HepG2 (cell line): Measurements from ENCODE around the gene ABCB6. TPM values are rescaled to one million over a fixed set of nuclear protein-coding genes. Genes with fewer than 3 reads are reported as not detected.
A peak's percentile ranks its signal among the peaks of the same experiment; 100 is the strongest.

Experiments
- ELF1 ChIP-seq: sonication (generic); formaldehyde crosslinking; IDR thresholded peaks from 2 replicates; pipeline ENCODE4 v1.4.0; 2020; ENCODE audit warnings: missing genetic modification reagents
- MAF1 ChIP-seq: sonication (generic); formaldehyde crosslinking; IDR thresholded peaks from 2 replicates; pipeline ENCODE4 v1.5.0; 2020; ENCODE audit warnings: missing genetic modification reagents, borderline replicate concordance
- MAFF ChIP-seq: IDR thresholded peaks from 2 replicates; pipeline ENCODE4 v1.6.1; 2011; ENCODE audit warnings: low read depth, low read length, improper control_type of control experiment
- NCOA2 ChIP-seq: sonication (generic); formaldehyde crosslinking; IDR thresholded peaks from 2 replicates; pipeline ENCODE4 v1.8.0; 2022; ENCODE audit warnings: inconsistent platforms
- PRDM15 ChIP-seq: sonication (generic); formaldehyde crosslinking; IDR thresholded peaks from 2 replicates; pipeline ENCODE4 v1.4.0; 2020; ENCODE audit warnings: missing genetic modification reagents
- SATB2 ChIP-seq: sonication (generic); formaldehyde crosslinking; IDR thresholded peaks from 2 replicates; pipeline ENCODE4 v1.5.0; 2020; ENCODE audit warnings: missing genetic modification reagents
- THAP11 ChIP-seq: IDR thresholded peaks from 2 replicates; pipeline ENCODE4 v1.6.1; 2016; ENCODE audit warnings: missing biosample characterization, missing genetic modification reagents
- ZMAT3 ChIP-seq: sonication (generic); formaldehyde crosslinking; conservative IDR thresholded peaks from 2 replicates; pipeline ENCODE4 v1.7.0; 2021; ENCODE audit warnings: missing genetic modification reagents
- ZNF207 ChIP-seq: fragments of 450-650 bp; IDR thresholded peaks from 2 replicates; pipeline ENCODE4 v1.6.1; 2016; ENCODE audit warnings: antibody characterized with exemption, borderline replicate concordance
- ZNF564 ChIP-seq: sonication (generic); formaldehyde crosslinking; IDR thresholded peaks from 2 replicates; pipeline ENCODE4 v1.8.1; 2023; ENCODE audit warnings: mild to moderate bottlenecking, missing genetic modification reagents
- ZNF607 ChIP-seq: sonication (generic); formaldehyde crosslinking; IDR thresholded peaks from 2 replicates; pipeline ENCODE4 v1.5.1; 2020; ENCODE audit warnings: missing genetic modification reagents, mild to moderate bottlenecking, borderline replicate concordance
- ZSCAN12 ChIP-seq: sonication (generic); formaldehyde crosslinking; IDR thresholded peaks from 2 replicates; pipeline ENCODE4 v1.9.0; 2021; ENCODE audit warnings: mild to moderate bottlenecking, missing genetic modification reagents
- ZSCAN5A ChIP-seq: sonication (generic); formaldehyde crosslinking; IDR thresholded peaks from 2 replicates; pipeline ENCODE4 v1.8.0; 2022; ENCODE audit warnings: mild to moderate bottlenecking, missing genetic modification reagents, borderline replicate concordance
- polyA plus RNA-seq, 8 experiments: library from polyadenylated mRNA; depleted of rRNA in 3 of 8; stranded (reverse) in 7 of 8; unstranded in 1 of 8; fragments of >200 nt; fragmentation: Illumina TruSeq in 4 of 8; extraction: Trizol in 4 of 8; gene quantifications; 2 replicates each; pipeline versions ENCODE4 v1.2.1 to v1.2.3, GENCODE V29; 2011 to 2016; ENCODE audit warnings: low read depth in 4 of 8, missing spikeins in 1 of 8, mixed read lengths in 1 of 8; ENCODE audit not compliant: insufficient read depth in 1 of 8
- total RNA-seq, 5 experiments: library from RNA; depleted of rRNA; stranded (reverse); fragments of >200 nt; fragmentation: Illumina TruSeq; extraction: Trizol; gene quantifications; 2 replicates each; pipeline ENCODE4 v1.2.3, GENCODE V29; 2016; ENCODE audit warnings: low read depth in 1 of 5
- TF ChIP-seq, protein P1 (sequence below): sonication (generic); formaldehyde crosslinking; IDR thresholded peaks from 2 replicates; pipeline ENCODE4 v1.8.0; 2022; ENCODE audit warnings: mild to moderate bottlenecking, missing genetic modification reagents; ENCODE audit not compliant: insufficient replicate concordance
- TF ChIP-seq, protein P2 (sequence below): fragments of 450-650 bp; IDR thresholded peaks from 2 replicates; pipeline ENCODE4 v1.6.1; 2017
- TF ChIP-seq, protein P3 (sequence below), 2 experiments: IDR thresholded peaks; 2 replicates each; pipeline ENCODE4 v1.6.1; 2011 to 2012; ENCODE audit warnings: low read length in 2 of 2, borderline replicate concordance in 1 of 2, low read depth in 1 of 2, mild to moderate bottlenecking in 1 of 2, moderate library complexity in 1 of 2

ABCB6 gene
- total and polyA plus RNA-seq, 2 of the 13 experiments (the other 11 are each of a cell fraction or from before 2014, with no cell fraction given), result 91.1 to 137 TPM

DNA sequence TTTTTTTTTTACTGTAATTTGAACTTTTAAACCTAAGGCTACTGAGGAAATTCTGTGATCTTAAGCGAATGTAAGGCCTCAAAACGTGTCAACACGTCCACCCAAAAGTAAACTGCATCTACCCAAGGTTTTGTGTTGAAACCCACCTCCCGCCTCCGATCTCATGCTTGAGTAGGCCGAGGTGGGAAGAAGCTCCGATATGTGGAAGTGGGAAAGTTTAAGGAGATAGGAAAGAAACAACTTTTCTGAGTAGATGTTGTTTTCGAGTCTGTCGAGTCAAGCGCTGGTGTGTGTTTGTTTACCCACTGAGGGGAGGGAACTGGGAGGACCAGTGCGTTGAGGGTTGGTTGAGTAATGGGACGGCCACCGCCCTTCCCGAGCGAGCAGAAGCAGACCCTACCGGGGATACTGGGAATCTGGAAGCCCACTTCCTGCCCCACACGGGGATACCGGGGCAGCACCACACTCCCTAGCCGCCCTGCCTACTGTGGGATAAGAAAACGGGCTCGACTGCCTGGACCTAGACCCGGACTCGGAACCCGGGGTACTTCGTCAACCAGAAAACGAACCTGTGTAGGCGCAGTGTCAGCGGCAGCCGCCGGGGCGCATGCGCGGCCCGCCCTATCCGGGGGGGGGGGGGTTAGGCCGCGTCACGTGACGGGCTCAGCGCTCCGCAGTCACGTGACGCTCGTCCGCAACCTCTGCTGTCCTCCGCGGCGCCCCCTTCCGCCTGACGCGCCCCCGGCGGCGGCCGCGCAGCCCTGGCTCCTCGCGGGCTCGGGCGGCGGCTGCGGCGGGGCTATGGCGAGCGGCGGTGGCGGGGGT lies 41.0 kb downstream of the ABCB6 start, which contains the start of gene RETREG2 (continued):
- TF ChIP-seq ELF1 (CRISPR knock-in tag) (peak; percentile 59), ZNF207 (peak; percentile 69; the same call in 1 of the 2 replicates), MAF1 (peak; percentile 81; the same call in 1 of the 2 replicates), ZNF607 (peak; percentile 41; the same call in 1 of the 2 replicates), SATB2 (CRISPR knock-in tag) (no peak), PRDM15 (0 out of 2 replicates have a peak, but pooled peaks have one; percentile 43), THAP11 (no peak), ZNF564 (CRISPR knock-in tag) (no peak; the same call in none of the 2 replicates), MAFF (no peak), NCOA2 (peak; percentile 51; the same call in 1 of the 2 replicates), ZSCAN12 (CRISPR knock-in tag) (peak; percentile 27; the same call in 1 of the 2 replicates), ZMAT3 (CRISPR knock-in tag) (peak; percentile 54; the same call in 1 of the 2 replicates), ZSCAN5A (CRISPR knock-in tag) (peak; percentile 17; the same call in 1 of the 2 replicates)
- TF ChIP-seq, protein P1, sequence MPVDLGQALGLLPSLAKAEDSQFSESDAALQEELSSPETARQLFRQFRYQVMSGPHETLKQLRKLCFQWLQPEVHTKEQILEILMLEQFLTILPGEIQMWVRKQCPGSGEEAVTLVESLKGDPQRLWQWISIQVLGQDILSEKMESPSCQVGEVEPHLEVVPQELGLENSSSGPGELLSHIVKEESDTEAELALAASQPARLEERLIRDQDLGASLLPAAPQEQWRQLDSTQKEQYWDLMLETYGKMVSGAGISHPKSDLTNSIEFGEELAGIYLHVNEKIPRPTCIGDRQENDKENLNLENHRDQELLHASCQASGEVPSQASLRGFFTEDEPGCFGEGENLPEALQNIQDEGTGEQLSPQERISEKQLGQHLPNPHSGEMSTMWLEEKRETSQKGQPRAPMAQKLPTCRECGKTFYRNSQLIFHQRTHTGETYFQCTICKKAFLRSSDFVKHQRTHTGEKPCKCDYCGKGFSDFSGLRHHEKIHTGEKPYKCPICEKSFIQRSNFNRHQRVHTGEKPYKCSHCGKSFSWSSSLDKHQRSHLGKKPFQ (CRISPR knock-in tag), result no peak
- TF ChIP-seq, protein P2, sequence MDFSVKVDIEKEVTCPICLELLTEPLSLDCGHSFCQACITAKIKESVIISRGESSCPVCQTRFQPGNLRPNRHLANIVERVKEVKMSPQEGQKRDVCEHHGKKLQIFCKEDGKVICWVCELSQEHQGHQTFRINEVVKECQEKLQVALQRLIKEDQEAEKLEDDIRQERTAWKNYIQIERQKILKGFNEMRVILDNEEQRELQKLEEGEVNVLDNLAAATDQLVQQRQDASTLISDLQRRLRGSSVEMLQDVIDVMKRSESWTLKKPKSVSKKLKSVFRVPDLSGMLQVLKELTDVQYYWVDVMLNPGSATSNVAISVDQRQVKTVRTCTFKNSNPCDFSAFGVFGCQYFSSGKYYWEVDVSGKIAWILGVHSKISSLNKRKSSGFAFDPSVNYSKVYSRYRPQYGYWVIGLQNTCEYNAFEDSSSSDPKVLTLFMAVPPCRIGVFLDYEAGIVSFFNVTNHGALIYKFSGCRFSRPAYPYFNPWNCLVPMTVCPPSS, result no peak
- TF ChIP-seq, protein P3, sequence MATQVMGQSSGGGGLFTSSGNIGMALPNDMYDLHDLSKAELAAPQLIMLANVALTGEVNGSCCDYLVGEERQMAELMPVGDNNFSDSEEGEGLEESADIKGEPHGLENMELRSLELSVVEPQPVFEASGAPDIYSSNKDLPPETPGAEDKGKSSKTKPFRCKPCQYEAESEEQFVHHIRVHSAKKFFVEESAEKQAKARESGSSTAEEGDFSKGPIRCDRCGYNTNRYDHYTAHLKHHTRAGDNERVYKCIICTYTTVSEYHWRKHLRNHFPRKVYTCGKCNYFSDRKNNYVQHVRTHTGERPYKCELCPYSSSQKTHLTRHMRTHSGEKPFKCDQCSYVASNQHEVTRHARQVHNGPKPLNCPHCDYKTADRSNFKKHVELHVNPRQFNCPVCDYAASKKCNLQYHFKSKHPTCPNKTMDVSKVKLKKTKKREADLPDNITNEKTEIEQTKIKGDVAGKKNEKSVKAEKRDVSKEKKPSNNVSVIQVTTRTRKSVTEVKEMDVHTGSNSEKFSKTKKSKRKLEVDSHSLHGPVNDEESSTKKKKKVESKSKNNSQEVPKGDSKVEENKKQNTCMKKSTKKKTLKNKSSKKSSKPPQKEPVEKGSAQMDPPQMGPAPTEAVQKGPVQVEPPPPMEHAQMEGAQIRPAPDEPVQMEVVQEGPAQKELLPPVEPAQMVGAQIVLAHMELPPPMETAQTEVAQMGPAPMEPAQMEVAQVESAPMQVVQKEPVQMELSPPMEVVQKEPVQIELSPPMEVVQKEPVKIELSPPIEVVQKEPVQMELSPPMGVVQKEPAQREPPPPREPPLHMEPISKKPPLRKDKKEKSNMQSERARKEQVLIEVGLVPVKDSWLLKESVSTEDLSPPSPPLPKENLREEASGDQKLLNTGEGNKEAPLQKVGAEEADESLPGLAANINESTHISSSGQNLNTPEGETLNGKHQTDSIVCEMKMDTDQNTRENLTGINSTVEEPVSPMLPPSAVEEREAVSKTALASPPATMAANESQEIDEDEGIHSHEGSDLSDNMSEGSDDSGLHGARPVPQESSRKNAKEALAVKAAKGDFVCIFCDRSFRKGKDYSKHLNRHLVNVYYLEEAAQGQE (IDR thresholded peaks at IDR 0.05; ENCODE audit: borderline replicate concordance in 1 of 2, low read depth in 1 of 2, low read length in 2 of 2), result peak in 1 of 2 experiments; percentile 53; a peak in 1 of 4 replicates
